OCI-LY7 (cell line): ENCODE measurements around the gene HS3ST1. TPM values are rescaled to one million over a fixed set of nuclear protein-coding genes. Genes with fewer than 3 reads are reported as not detected.

ENCODE experiments used
- BruUV-seq: library from RNA; stranded (reverse); fragments of 400-500 nt; replicated peaks from 2 replicates; lab custom pipeline; 2021; lab: Mats Ljungman, UMichigan
- CTCF ChIA-PET: fragments of 300-600 bp; sonication (Branson Sonifier 250); formaldehyde crosslinking; loops from one replicate; lab custom pipeline; 2022; ENCODE audit warnings: antibody characterized with exemption; ENCODE audit not compliant: unreplicated experiment; lab: Charles Lee
- POLR2A ChIA-PET: fragments of 300-600 bp; sonication (Branson Sonifier 250); formaldehyde crosslinking; loops from one replicate; lab custom pipeline; 2022; ENCODE audit warnings: antibody characterized with exemption; lab: Charles Lee
- DNase-seq: peaks from one replicate; pipeline ENCODE4 v3.0.0-alpha.2; 2015; ENCODE audit warnings: low spot score
- H2AFZ ChIP-seq: fragments of 200-600 bp; sonication (generic), shearing (Covaris generic); 2 replicates; pipeline ENCODE4 v1.6.1; 2014; ENCODE audit warnings: mild to moderate bottlenecking, antibody characterized with exemption, low read length, moderate library complexity
- H3K27ac ChIP-seq: fragments of 200-600 bp; sonication (generic); 2 replicates; pipeline ENCODE4 v1.5.1; 2014; ENCODE audit warnings: mixed run types, low read depth, mild to moderate bottlenecking, moderate library complexity, low read length, inconsistent platforms; ENCODE audit not compliant: poor library complexity, severe bottlenecking
- H3K36me3 ChIP-seq: fragments of 200-600 bp; sonication (generic); 2 replicates; pipeline ENCODE4 v1.6.1; 2014; ENCODE audit warnings: mild to moderate bottlenecking, antibody characterized with exemption, low read length, moderate library complexity, mixed read lengths; ENCODE audit not compliant: insufficient read depth
- H3K4me1 ChIP-seq: fragments of 200-600 bp; sonication (generic); 2 replicates; pipeline ENCODE4 v1.5.1; 2014; ENCODE audit warnings: mild to moderate bottlenecking, low read length; ENCODE audit not compliant: insufficient read depth, poor library complexity, severe bottlenecking
- H3K4me2 ChIP-seq: fragments of 200-600 bp; sonication (generic); 2 replicates; pipeline ENCODE4 v1.6.1; 2014; ENCODE audit warnings: mild to moderate bottlenecking, low read length
- H3K4me3 ChIP-seq: fragments of 200-600 bp; sonication (generic); 2 replicates; pipeline ENCODE4 v1.5.1; 2014; ENCODE audit warnings: mild to moderate bottlenecking, low read depth, low read length; ENCODE audit not compliant: poor library complexity, severe bottlenecking
- H3K79me2 ChIP-seq: fragments of 200-600 bp; sonication (generic); 2 replicates; pipeline ENCODE4 v1.6.1; 2016; ENCODE audit warnings: low read depth, mild to moderate bottlenecking, low read length, moderate library complexity, mixed read lengths; ENCODE audit not compliant: insufficient read depth
- H3K9me2 ChIP-seq: fragments of 200-600 bp; sonication (generic); 2 replicates; pipeline ENCODE4 v1.6.1; 2016; ENCODE audit warnings: mild to moderate bottlenecking, low read length, mixed read lengths; ENCODE audit not compliant: insufficient read depth
- H3K9me3 ChIP-seq: fragments of 200-600 bp; sonication (generic); 2 replicates; pipeline ENCODE4 v1.6.1; 2014; ENCODE audit warnings: mild to moderate bottlenecking, mixed run types, low read length, mixed read lengths
- H4K20me1 ChIP-seq: fragments of 200-600 bp; sonication (generic); 2 replicates; pipeline ENCODE4 v1.6.1; 2014; ENCODE audit warnings: mild to moderate bottlenecking, antibody characterized with exemption, low read length, moderate library complexity, mixed read lengths; ENCODE audit not compliant: insufficient read depth
- CTCF ChIP-seq: fragments of 200-600 bp; sonication (generic); conservative IDR thresholded peaks from 2 replicates; pipeline ENCODE4 v1.5.1; 2014; ENCODE audit warnings: mild to moderate bottlenecking, antibody characterized with exemption, low read length, moderate library complexity, mixed read lengths
- EZH2phosphoT487 ChIP-seq: fragments of 200-600 bp; sonication (generic); IDR thresholded peaks from 2 replicates; pipeline ENCODE4 v1.6.1; 2018; ENCODE audit warnings: low read depth, borderline replicate concordance, mild to moderate bottlenecking, mixed run types, antibody characterized with exemption, low read length, moderate library complexity, mixed read lengths
- intact Hi-C: fragments of 100-400 bp; cut with micrococcal nuclease; formaldehyde crosslinking; loops from one replicate; pipeline ENCODE4 v1.10.0; 2022; ENCODE audit not compliant: unreplicated experiment
- microRNA-seq: library from miRNA; unstranded; fragments of <30 nt; microRNA quantifications from one replicate; pipeline ENCODE4 v1.2.0, GENCODE V29; 2022; ENCODE audit warnings: borderline replicate concordance
- small RNA-seq: library from RNA; depleted of rRNA; stranded (forward); fragments of <200 nt; gene quantifications from one replicate; pipeline ENCODE3, GENCODE V24; 2014
- total RNA-seq, 2 experiments: library from RNA; depleted of rRNA in 1 of 2; stranded (reverse); fragments of >200 nt in 1 of 2; shearing (Covaris generic) in 1 of 2; gene quantifications; 2 replicates each; pipeline ENCODE4 v1.2.3, GENCODE V29; 2014 to 2022

The HS3ST1 gene
- total RNA-seq, 2 experiments from 2014 or later, result not detected

- H3K27ac ChIP-seq, result no peak overlapping the region
- ChIA-PET POLR2A (no interaction called here), CTCF (no interaction called here)
- no peak for DNase-seq
- no peak overlapping the region for H2AFZ ChIP-seq
- no peak overlapping the region for H3K4me3 ChIP-seq
- no peak overlapping the region for H3K4me2 ChIP-seq
- H3K4me1 ChIP-seq, result no peaks in the 10 kb centered on the region
- no peaks in the 10 kb centered on the region for H3K9me2 ChIP-seq
- TF ChIP-seq CTCF (no peak), EZH2phosphoT487 (no peak)
- no peaks in the 10 kb centered on the region for H3K36me3 ChIP-seq
- no peaks in the 10 kb centered on the region for H4K20me1 ChIP-seq
- H3K79me2 ChIP-seq, result no peaks in the 10 kb centered on the region
- intact Hi-C loops, result no loop called here
- no peaks in the 10 kb centered on the region for H3K9me3 ChIP-seq
- no TSS peak for BruUV-seq
Measured at GRCh38 chr4:11343536-11343935, 85.2 kb downstream of the HS3ST1 start.

Small RNA genes lying within 50 kb of the gene (microRNA-seq; reads per million reads assigned to microRNA genes)
- gene MIR572, result not detected

Small RNA genes lying within 50 kb of the gene (small RNA-seq; reads per million reads assigned to genes)
- gene MIR572 (not detected), gene RNA5SP156 (0.26 reads per million)
